GM23248 (cell line): ENCODE data around the gene TXNRD2. TPM values are rescaled to one million over a fixed set of nuclear protein-coding genes. Genes with fewer than 3 reads are reported as not detected.

Source experiments
- DNase-seq: peaks from one replicate; pipeline ENCODE4 v3.0.0-alpha.2; 2015
- H2AFZ ChIP-seq: fragments of 200-600 bp; sonication (generic); 2 replicates; pipeline ENCODE4 v1.6.1; 2016; ENCODE audit warnings: antibody characterized with exemption
- H3F3A ChIP-seq: fragments of 200-600 bp; sonication (generic); 2 replicates; pipeline ENCODE4 v1.6.1; 2016; ENCODE audit warnings: mild to moderate bottlenecking, antibody characterized with exemption, mixed run types; ENCODE audit not compliant: insufficient read depth
- H3K27ac ChIP-seq: fragments of 200-600 bp; sonication (generic); 2 replicates; pipeline ENCODE4 v1.5.1; 2016; ENCODE audit warnings: mild to moderate bottlenecking
- H3K27me3 ChIP-seq: fragments of 200-600 bp; sonication (generic); replicated peaks from 2 replicates; pipeline ENCODE4 v1.6.1; 2016; ENCODE audit warnings: mild to moderate bottlenecking; ENCODE audit not compliant: insufficient read depth
- H3K36me3 ChIP-seq: fragments of 200-600 bp; sonication (generic); 2 replicates; pipeline ENCODE4 v1.6.1; 2016; ENCODE audit warnings: low read depth, mild to moderate bottlenecking
- H3K4me1 ChIP-seq: fragments of 200-600 bp; sonication (generic); 2 replicates; pipeline ENCODE4 v1.6.1; 2016; ENCODE audit warnings: mild to moderate bottlenecking; ENCODE audit not compliant: insufficient read depth
- H3K4me2 ChIP-seq: fragments of 200-600 bp; sonication (generic); one replicate; pipeline ENCODE4 v1.6.1; 2016; ENCODE audit warnings: mild to moderate bottlenecking; ENCODE audit not compliant: unreplicated experiment
- H3K4me3 ChIP-seq: fragments of 200-600 bp; sonication (generic); 2 replicates; pipeline ENCODE4 v1.5.1; 2016; ENCODE audit warnings: mild to moderate bottlenecking
- H3K79me2 ChIP-seq: fragments of 200-600 bp; sonication (generic); 2 replicates; pipeline ENCODE4 v1.6.1; 2016; ENCODE audit warnings: mild to moderate bottlenecking; ENCODE audit not compliant: insufficient read depth
- H3K9ac ChIP-seq: fragments of 200-600 bp; sonication (generic); 2 replicates; pipeline ENCODE4 v1.6.1; 2016; ENCODE audit warnings: mild to moderate bottlenecking
- H3K9me2 ChIP-seq: fragments of 200-600 bp; sonication (generic); 2 replicates; pipeline ENCODE4 v1.6.1; 2016; ENCODE audit warnings: mixed run types, mild to moderate bottlenecking, moderate library complexity; ENCODE audit not compliant: insufficient read depth
- H3K9me3 ChIP-seq: fragments of 200-600 bp; sonication (generic); one replicate; pipeline ENCODE4 v1.6.1; 2017; ENCODE audit warnings: low read depth
- H4K20me1 ChIP-seq: fragments of 200-600 bp; sonication (generic); 2 replicates; pipeline ENCODE4 v1.6.0; 2016; ENCODE audit not compliant: insufficient read depth
- EZH2 ChIP-seq: fragments of 200-600 bp; sonication (generic); IDR thresholded peaks from 2 replicates; pipeline ENCODE4 v1.6.1; 2018; ENCODE audit warnings: antibody characterized with exemption, mild to moderate bottlenecking; ENCODE audit not compliant: insufficient read depth, poor library complexity, severe bottlenecking
- EZH2phosphoT487 ChIP-seq: fragments of 200-600 bp; sonication (generic); IDR thresholded peaks from 2 replicates; pipeline ENCODE4 v1.6.1; 2018; ENCODE audit warnings: antibody characterized with exemption, moderate library complexity, mild to moderate bottlenecking, low read depth; ENCODE audit not compliant: insufficient read depth
- WGBS, 2 experiments: methylation state at CpG; one replicate each; pipeline ENCODE4 v1.1.6; 2015 to 2017; ENCODE audit warnings: low lambda C conversion rate in 2 of 2, low coverage in 1 of 2; ENCODE audit errors: missing lambda C conversion rate in 2 of 2; 5-methylcytosine and 5-hydroxymethylcytosine counted together
- in situ Hi-C: fragments of 300-500 bp; cut with MboI; formaldehyde crosslinking; loops from 2 replicates; pipeline ENCODE4 v1.15.0; 2020
- polyA plus RNA-seq: library from polyadenylated mRNA; unstranded; fragments of >200 nt; fragmentation: Nextera tagmentation; extraction: Ambion mirVana; gene quantifications from 2 replicates; pipeline ENCODE4 v1.2.1, GENCODE V29; 2016
- total RNA-seq: library from RNA; depleted of rRNA; stranded (reverse); fragments of >200 nt; shearing (Covaris generic); gene quantifications from 2 replicates; pipeline ENCODE4 v1.2.3, GENCODE V29; 2014

TXNRD2 gene
- total and polyA plus RNA-seq, 2 experiments from 2014 or later: 20.1 to 24.8 TPM

GRCh38 chr22:19917389-19918138, 24.1 kb downstream of the TXNRD2 start:
- Histone ChIP-seq H2AFZ (no peak overlapping the region), H3K9ac (no peak overlapping the region), H3K27ac (no peak overlapping the region), H3K4me2 (no peak overlapping the region), H3F3A (no peaks in the 10 kb centered on the region), H3K9me2 (no peaks in the 10 kb centered on the region), H3K4me1 (no peaks in the 10 kb centered on the region), H3K4me3 (no peak overlapping the region), H3K9me3 (no peaks in the 10 kb centered on the region), H3K36me3 (0 out of 2 replicates have a peak, but pooled peaks cover 7% of the 10 kb centered on the region), H3K27me3 (no peaks in the 10 kb centered on the region), H3K79me2 (no peaks in the 10 kb centered on the region), H4K20me1 (no peaks in the 10 kb centered on the region)
- no peak for TF ChIP-seq EZH2phosphoT487
- TF ChIP-seq EZH2: no peak
- no peak for DNase-seq
- WGBS, 2 experiments: 87% methylated on average over 10 to 11 of the region's 12 CpGs
- in situ Hi-C loops: no loop called here

- Histone ChIP-seq H3K4me1 (no peaks in the 10 kb centered on the region), H3K9ac (no peak overlapping the region), H3F3A (no peaks in the 10 kb centered on the region), H2AFZ (no peak overlapping the region), H3K9me3 (no peaks in the 10 kb centered on the region), H3K27me3 (no peaks in the 10 kb centered on the region), H4K20me1 (no peaks in the 10 kb centered on the region), H3K27ac (no peak overlapping the region), H3K4me3 (no peak overlapping the region), H3K36me3 (0 out of 2 replicates have a peak, but pooled peaks cover 7% of the 10 kb centered on the region), H3K9me2 (no peaks in the 10 kb centered on the region), H3K4me2 (no peak overlapping the region), H3K79me2 (no peaks in the 10 kb centered on the region)
- 97% methylated on average over 7 of the region's 7 CpGs for WGBS, 2 experiments
- TF ChIP-seq EZH2 (no peak), EZH2phosphoT487 (no peak)
- in situ Hi-C loops: no loop called here
- no peak for DNase-seq
Measured at GRCh38 chr22:19916941-19917340, 24.7 kb downstream of the TXNRD2 start.

- in situ Hi-C loops: no loop called here
- Histone ChIP-seq H3K9me2 (no peaks in the 10 kb centered on the region), H3K4me2 (no peak overlapping the region), H4K20me1 (no peaks in the 10 kb centered on the region), H3K79me2 (no peaks in the 10 kb centered on the region), H3K36me3 (0 out of 2 replicates have a peak, but pooled peaks cover 7% of the 10 kb centered on the region), H3K4me1 (no peaks in the 10 kb centered on the region), H3K9ac (no peak overlapping the region), H2AFZ (no peak overlapping the region), H3K9me3 (no peaks in the 10 kb centered on the region), H3F3A (no peaks in the 10 kb centered on the region), H3K27me3 (no peaks in the 10 kb centered on the region), H3K27ac (no peak overlapping the region), H3K4me3 (no peak overlapping the region)
- no peak for DNase-seq
- 83 to 94% methylated on average over 9 of the region's 9 CpGs for WGBS, 2 experiments
- TF ChIP-seq EZH2phosphoT487 (no peak), EZH2 (no peak)
Measured at GRCh38 chr22:19916006-19916405, 25.6 kb downstream of the TXNRD2 start.

- H4K20me1 ChIP-seq: no peaks in the 10 kb centered on the region
- no peak overlapping the region for H3K27ac ChIP-seq
- H3K4me3 ChIP-seq: no peak overlapping the region
- H3K9ac ChIP-seq: no peak overlapping the region
- H3K4me2 ChIP-seq: no peak overlapping the region
- H3K9me2 ChIP-seq: no peaks in the 10 kb centered on the region
- H2AFZ ChIP-seq: no peak overlapping the region
- TF ChIP-seq EZH2phosphoT487 (no peak), EZH2 (no peak)
- H3K27me3 ChIP-seq: no peaks in the 10 kb centered on the region
- in situ Hi-C loops: no loop called here
- H3K79me2 ChIP-seq: no peaks in the 10 kb centered on the region
- no peaks in the 10 kb centered on the region for H3K9me3 ChIP-seq
- no peaks in the 10 kb centered on the region for H3K4me1 ChIP-seq
- H3K36me3 ChIP-seq: 0 out of 2 replicates have a peak, but pooled peaks cover 7% of the 10 kb centered on the region
- H3F3A ChIP-seq: no peaks in the 10 kb centered on the region
- DNase-seq: no peak
- 84 to 87% methylated on average over 13 of the region's 13 CpGs for WGBS, 2 experiments
Measured at GRCh38 chr22:19915287-19915954, 26.2 kb downstream of the TXNRD2 start.
